ENCODE results near the gene MTPN.

- TF ChIP-seq POLR2A (IDR thresholded peaks at IDR 0.05), result no peak
- TF ChIP-seq CTCF (IDR thresholded peaks at IDR 0.05 in 4 of 5, conservative IDR thresholded peaks at IDR 0.05 in 1 of 5), result no peak
Observed at GRCh38 chr7:135946289-135947055, 30.7 kb downstream of the MTPN start.

Data from gastrocnemius medialis (tissue), 4 donors.